GM23248 (cell line): ENCODE data around the gene NXPH4. TPM values are rescaled to one million over a fixed set of nuclear protein-coding genes. Genes with fewer than 3 reads are reported as not detected.

ENCODE experiments used
- DNase-seq: peaks from one replicate; pipeline ENCODE4 v3.0.0-alpha.2; 2015
- H2AFZ ChIP-seq: fragments of 200-600 bp; sonication (generic); 2 replicates; pipeline ENCODE4 v1.6.1; 2016; ENCODE audit warnings: antibody characterized with exemption
- H3F3A ChIP-seq: fragments of 200-600 bp; sonication (generic); 2 replicates; pipeline ENCODE4 v1.6.1; 2016; ENCODE audit warnings: mild to moderate bottlenecking, antibody characterized with exemption, mixed run types; ENCODE audit not compliant: insufficient read depth
- H3K27ac ChIP-seq: fragments of 200-600 bp; sonication (generic); 2 replicates; pipeline ENCODE4 v1.5.1; 2016; ENCODE audit warnings: mild to moderate bottlenecking
- H3K27me3 ChIP-seq: fragments of 200-600 bp; sonication (generic); replicated peaks from 2 replicates; pipeline ENCODE4 v1.6.1; 2016; ENCODE audit warnings: mild to moderate bottlenecking; ENCODE audit not compliant: insufficient read depth
- H3K36me3 ChIP-seq: fragments of 200-600 bp; sonication (generic); 2 replicates; pipeline ENCODE4 v1.6.1; 2016; ENCODE audit warnings: low read depth, mild to moderate bottlenecking
- H3K4me1 ChIP-seq: fragments of 200-600 bp; sonication (generic); 2 replicates; pipeline ENCODE4 v1.6.1; 2016; ENCODE audit warnings: mild to moderate bottlenecking; ENCODE audit not compliant: insufficient read depth
- H3K4me2 ChIP-seq: fragments of 200-600 bp; sonication (generic); one replicate; pipeline ENCODE4 v1.6.1; 2016; ENCODE audit warnings: mild to moderate bottlenecking; ENCODE audit not compliant: unreplicated experiment
- H3K4me3 ChIP-seq: fragments of 200-600 bp; sonication (generic); 2 replicates; pipeline ENCODE4 v1.5.1; 2016; ENCODE audit warnings: mild to moderate bottlenecking
- H3K79me2 ChIP-seq: fragments of 200-600 bp; sonication (generic); 2 replicates; pipeline ENCODE4 v1.6.1; 2016; ENCODE audit warnings: mild to moderate bottlenecking; ENCODE audit not compliant: insufficient read depth
- H3K9ac ChIP-seq: fragments of 200-600 bp; sonication (generic); 2 replicates; pipeline ENCODE4 v1.6.1; 2016; ENCODE audit warnings: mild to moderate bottlenecking
- H3K9me2 ChIP-seq: fragments of 200-600 bp; sonication (generic); 2 replicates; pipeline ENCODE4 v1.6.1; 2016; ENCODE audit warnings: mixed run types, mild to moderate bottlenecking, moderate library complexity; ENCODE audit not compliant: insufficient read depth
- H3K9me3 ChIP-seq: fragments of 200-600 bp; sonication (generic); one replicate; pipeline ENCODE4 v1.6.1; 2017; ENCODE audit warnings: low read depth
- H4K20me1 ChIP-seq: fragments of 200-600 bp; sonication (generic); 2 replicates; pipeline ENCODE4 v1.6.0; 2016; ENCODE audit not compliant: insufficient read depth
- EZH2 ChIP-seq: fragments of 200-600 bp; sonication (generic); IDR thresholded peaks from 2 replicates; pipeline ENCODE4 v1.6.1; 2018; ENCODE audit warnings: antibody characterized with exemption, mild to moderate bottlenecking; ENCODE audit not compliant: insufficient read depth, poor library complexity, severe bottlenecking
- EZH2phosphoT487 ChIP-seq: fragments of 200-600 bp; sonication (generic); IDR thresholded peaks from 2 replicates; pipeline ENCODE4 v1.6.1; 2018; ENCODE audit warnings: antibody characterized with exemption, moderate library complexity, mild to moderate bottlenecking, low read depth; ENCODE audit not compliant: insufficient read depth
- WGBS, 2 experiments: methylation state at CpG; one replicate each; pipeline ENCODE4 v1.1.6; 2015 to 2017; ENCODE audit warnings: low lambda C conversion rate in 2 of 2, low coverage in 1 of 2; ENCODE audit errors: missing lambda C conversion rate in 2 of 2; 5-methylcytosine and 5-hydroxymethylcytosine counted together
- in situ Hi-C: fragments of 300-500 bp; cut with MboI; formaldehyde crosslinking; loops from 2 replicates; pipeline ENCODE4 v1.15.0; 2020
- polyA plus RNA-seq: library from polyadenylated mRNA; unstranded; fragments of >200 nt; fragmentation: Nextera tagmentation; extraction: Ambion mirVana; gene quantifications from 2 replicates; pipeline ENCODE4 v1.2.1, GENCODE V29; 2016
- total RNA-seq: library from RNA; depleted of rRNA; stranded (reverse); fragments of >200 nt; shearing (Covaris generic); gene quantifications from 2 replicates; pipeline ENCODE4 v1.2.3, GENCODE V29; 2014

Gene NXPH4
- total and polyA plus RNA-seq, 2 experiments from 2014 or later = 5.4 to 5.7 TPM

DNA sequence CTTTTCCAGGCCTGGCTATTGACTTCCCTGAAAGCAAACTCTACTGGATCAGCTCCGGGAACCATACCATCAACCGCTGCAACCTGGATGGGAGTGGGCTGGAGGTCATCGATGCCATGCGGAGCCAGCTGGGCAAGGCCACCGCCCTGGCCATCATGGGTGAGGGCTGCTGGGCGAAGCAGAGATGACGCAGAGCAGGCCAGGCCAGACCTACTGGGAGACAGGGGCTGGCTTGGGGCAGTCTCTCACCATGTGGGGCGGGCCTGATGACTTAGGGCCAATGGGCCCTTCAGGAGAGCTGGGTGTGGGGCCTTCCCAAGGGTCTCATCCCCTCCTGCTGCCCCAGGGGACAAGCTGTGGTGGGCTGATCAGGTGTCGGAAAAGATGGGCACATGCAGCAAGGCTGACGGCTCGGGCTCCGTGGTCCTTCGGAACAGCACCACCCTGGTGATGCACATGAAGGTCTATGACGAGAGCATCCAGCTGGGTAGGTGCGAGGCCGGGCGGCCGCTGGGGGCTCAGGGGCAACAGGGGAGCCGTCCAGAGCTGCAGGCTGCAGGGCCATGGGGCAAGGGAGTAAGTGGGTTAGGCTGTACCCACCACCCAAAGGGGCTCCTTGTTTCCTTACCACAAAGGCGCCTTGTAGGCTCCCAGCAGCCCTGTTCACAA is 36.1 kb upstream of the NXPH4 start:
- H3K9me2 ChIP-seq = no peaks in the 10 kb centered on the region
- in situ Hi-C loops = no loop called here
- H3K27me3 ChIP-seq = no peaks in the 10 kb centered on the region
- H3K4me2 ChIP-seq = no peak overlapping the region
- DNase-seq = no peak
- H3F3A ChIP-seq = peaks cover 29% of the 10 kb centered on the region
- H3K27ac ChIP-seq = no peak overlapping the region
- H3K9me3 ChIP-seq = no peaks in the 10 kb centered on the region
- no peak overlapping the region for H2AFZ ChIP-seq
- H4K20me1 ChIP-seq = no peaks in the 10 kb centered on the region
- H3K36me3 ChIP-seq = peaks cover 67% of the 10 kb centered on the region
- no peak for TF ChIP-seq EZH2phosphoT487
- TF ChIP-seq EZH2 = no peak
- peaks cover 6% of the 10 kb centered on the region; the same call in 1 of the 2 replicates for H3K4me1 ChIP-seq
- peaks cover 83% of the 10 kb centered on the region for H3K79me2 ChIP-seq
- no peak overlapping the region for H3K9ac ChIP-seq
- WGBS, 2 experiments = 91 to 96% methylated on average over 13 to 20 of the region's 20 CpGs
- no peak overlapping the region for H3K4me3 ChIP-seq

DNA sequence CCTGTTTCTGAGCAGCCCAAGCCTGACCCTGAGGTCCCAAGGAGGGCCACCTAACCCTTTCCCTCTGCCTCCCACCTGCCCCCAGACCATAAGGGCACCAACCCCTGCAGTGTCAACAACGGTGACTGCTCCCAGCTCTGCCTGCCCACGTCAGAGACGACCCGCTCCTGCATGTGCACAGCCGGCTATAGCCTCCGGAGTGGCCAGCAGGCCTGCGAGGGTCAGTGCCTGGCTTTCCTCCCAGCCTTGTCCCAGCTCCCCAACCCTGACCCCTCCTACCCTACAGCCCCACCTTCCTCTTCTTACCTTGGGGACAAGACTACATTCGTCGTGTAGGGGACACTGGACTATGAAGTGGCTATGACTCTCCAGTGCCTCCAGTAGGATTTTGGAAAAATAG is 35.5 kb upstream of the NXPH4 start:
- no peaks in the 10 kb centered on the region for H4K20me1 ChIP-seq

DNA sequence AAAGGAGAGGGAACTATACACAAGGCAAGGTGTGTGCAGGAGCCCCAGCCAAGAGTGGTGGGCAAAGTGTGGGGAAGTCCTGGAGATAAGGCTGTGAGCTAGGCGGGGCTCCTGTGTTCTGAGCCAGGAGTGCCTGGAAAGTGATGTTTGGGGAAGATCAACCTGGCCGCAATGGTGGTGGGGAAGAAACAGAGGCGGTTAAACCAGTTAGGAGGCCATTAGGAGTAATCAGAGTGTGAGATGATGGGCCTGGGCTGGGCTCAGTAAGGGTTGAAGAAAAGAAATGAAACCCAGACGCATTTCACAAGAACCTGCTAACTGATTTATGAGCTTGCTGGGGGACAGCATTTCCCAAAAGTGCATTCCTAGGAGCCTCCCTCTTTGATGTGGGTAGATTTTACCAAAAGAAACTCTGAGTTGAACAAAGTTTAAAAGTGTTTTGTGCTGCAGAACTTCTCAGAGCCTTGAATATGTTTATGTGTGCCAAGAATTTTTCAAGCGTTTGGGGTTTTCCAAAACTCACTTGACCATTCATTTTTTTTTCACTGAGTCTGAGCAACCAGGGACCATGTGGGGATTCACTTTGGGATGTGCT is 34.9 kb upstream of the NXPH4 start:
- H3F3A ChIP-seq = peaks cover 30% of the 10 kb centered on the region
- H3K4me2 ChIP-seq = no peak overlapping the region
- no peaks in the 10 kb centered on the region for H3K27me3 ChIP-seq
- no peaks in the 10 kb centered on the region for H4K20me1 ChIP-seq
- no peaks in the 10 kb centered on the region for H3K9me3 ChIP-seq
- no peak overlapping the region for H3K4me3 ChIP-seq
- peak overlapping the region; percentile 21 for H3K27ac ChIP-seq
- no peak for TF ChIP-seq EZH2phosphoT487
- no peak for TF ChIP-seq EZH2
- H2AFZ ChIP-seq = no peak overlapping the region
- no peak overlapping the region for H3K9ac ChIP-seq
- H3K79me2 ChIP-seq = peaks cover 74% of the 10 kb centered on the region
- H3K9me2 ChIP-seq = no peaks in the 10 kb centered on the region
- H3K36me3 ChIP-seq = peaks cover 67% of the 10 kb centered on the region
- H3K4me1 ChIP-seq = peaks cover 1% of the 10 kb centered on the region; the same call in 1 of the 2 replicates
- 63 to 64% methylated on average over 5 of the region's 5 CpGs for WGBS, 2 experiments
- in situ Hi-C loops = no loop called here
- peak; percentile 34 for DNase-seq

More for the DNA sequence above, 35.5 kb upstream of the NXPH4 start:
- in situ Hi-C loops = no loop called here
- no peaks in the 10 kb centered on the region for H3K9me3 ChIP-seq
- H3K27me3 ChIP-seq = no peaks in the 10 kb centered on the region
- TF ChIP-seq EZH2 = no peak
- no peak for TF ChIP-seq EZH2phosphoT487
- WGBS, 2 experiments = 51 to 74% methylated on average over 9 of the region's 9 CpGs
- H3K27ac ChIP-seq = peak overlapping the region; percentile 15; the same call in 1 of the 2 replicates
- no peak overlapping the region for H3K4me2 ChIP-seq
- H3K4me3 ChIP-seq = no peak overlapping the region
- H3K9ac ChIP-seq = no peak overlapping the region
- H3K79me2 ChIP-seq = peaks cover 76% of the 10 kb centered on the region
- no peak overlapping the region for H2AFZ ChIP-seq
- H3F3A ChIP-seq = peaks cover 30% of the 10 kb centered on the region
- H3K4me1 ChIP-seq = peaks cover 6% of the 10 kb centered on the region; the same call in 1 of the 2 replicates
- no peak for DNase-seq
- peaks cover 67% of the 10 kb centered on the region for H3K36me3 ChIP-seq
- no peaks in the 10 kb centered on the region for H3K9me2 ChIP-seq

DNA sequence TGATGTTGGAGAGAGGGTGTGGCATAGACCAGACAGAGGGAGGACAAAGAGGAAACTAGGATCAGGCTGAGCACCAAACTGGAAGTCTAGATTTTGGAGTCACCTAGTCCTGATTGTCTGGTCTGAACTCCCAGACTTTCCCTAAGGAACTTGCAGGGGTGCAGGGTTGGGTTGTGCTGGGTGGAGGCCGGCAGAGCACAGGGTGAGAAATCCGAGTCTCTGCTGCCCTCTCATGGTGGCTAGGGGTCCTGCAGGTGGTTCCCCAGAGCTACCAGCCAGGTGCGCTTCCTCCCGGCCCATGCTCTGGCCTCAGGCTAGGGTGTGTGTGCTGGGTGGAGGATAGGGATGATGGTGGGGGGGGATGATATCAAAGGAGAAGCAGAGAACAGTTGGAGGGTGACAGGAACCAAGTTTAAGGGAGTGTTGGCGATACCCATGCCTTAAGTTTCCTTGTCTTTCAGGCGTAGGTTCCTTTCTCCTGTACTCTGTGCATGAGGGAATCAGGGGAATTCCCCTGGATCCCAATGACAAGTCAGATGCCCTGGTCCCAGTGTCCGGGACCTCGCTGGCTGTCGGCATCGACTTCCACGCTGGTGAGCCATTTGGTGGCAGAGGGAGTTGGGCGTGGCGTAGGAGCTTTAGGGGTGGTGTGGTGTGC is 33.5 kb upstream of the NXPH4 start:
- Histone ChIP-seq H3F3A (peaks cover 38% of the 10 kb centered on the region), H3K27ac (no peak overlapping the region), H3K4me2 (no peak overlapping the region), H2AFZ (no peak overlapping the region), H3K79me2 (peaks cover 68% of the 10 kb centered on the region), H3K4me3 (no peak overlapping the region), H3K9me3 (no peaks in the 10 kb centered on the region), H3K9me2 (no peaks in the 10 kb centered on the region), H3K9ac (no peak overlapping the region), H3K4me1 (no peaks in the 10 kb centered on the region), H4K20me1 (no peaks in the 10 kb centered on the region), H3K36me3 (peaks cover 71% of the 10 kb centered on the region), H3K27me3 (no peaks in the 10 kb centered on the region)
- in situ Hi-C loops = no loop called here
- no peak for TF ChIP-seq EZH2
- no peak for TF ChIP-seq EZH2phosphoT487
- 73 to 75% methylated on average over 13 of the region's 13 CpGs for WGBS, 2 experiments
- DNase-seq = peak; percentile 77
